ENCODE measurements around the gene AATK.

- TF ChIP-seq, protein P1, sequence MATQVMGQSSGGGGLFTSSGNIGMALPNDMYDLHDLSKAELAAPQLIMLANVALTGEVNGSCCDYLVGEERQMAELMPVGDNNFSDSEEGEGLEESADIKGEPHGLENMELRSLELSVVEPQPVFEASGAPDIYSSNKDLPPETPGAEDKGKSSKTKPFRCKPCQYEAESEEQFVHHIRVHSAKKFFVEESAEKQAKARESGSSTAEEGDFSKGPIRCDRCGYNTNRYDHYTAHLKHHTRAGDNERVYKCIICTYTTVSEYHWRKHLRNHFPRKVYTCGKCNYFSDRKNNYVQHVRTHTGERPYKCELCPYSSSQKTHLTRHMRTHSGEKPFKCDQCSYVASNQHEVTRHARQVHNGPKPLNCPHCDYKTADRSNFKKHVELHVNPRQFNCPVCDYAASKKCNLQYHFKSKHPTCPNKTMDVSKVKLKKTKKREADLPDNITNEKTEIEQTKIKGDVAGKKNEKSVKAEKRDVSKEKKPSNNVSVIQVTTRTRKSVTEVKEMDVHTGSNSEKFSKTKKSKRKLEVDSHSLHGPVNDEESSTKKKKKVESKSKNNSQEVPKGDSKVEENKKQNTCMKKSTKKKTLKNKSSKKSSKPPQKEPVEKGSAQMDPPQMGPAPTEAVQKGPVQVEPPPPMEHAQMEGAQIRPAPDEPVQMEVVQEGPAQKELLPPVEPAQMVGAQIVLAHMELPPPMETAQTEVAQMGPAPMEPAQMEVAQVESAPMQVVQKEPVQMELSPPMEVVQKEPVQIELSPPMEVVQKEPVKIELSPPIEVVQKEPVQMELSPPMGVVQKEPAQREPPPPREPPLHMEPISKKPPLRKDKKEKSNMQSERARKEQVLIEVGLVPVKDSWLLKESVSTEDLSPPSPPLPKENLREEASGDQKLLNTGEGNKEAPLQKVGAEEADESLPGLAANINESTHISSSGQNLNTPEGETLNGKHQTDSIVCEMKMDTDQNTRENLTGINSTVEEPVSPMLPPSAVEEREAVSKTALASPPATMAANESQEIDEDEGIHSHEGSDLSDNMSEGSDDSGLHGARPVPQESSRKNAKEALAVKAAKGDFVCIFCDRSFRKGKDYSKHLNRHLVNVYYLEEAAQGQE (IDR thresholded peaks at IDR 0.05; ENCODE audit: insufficient replicate concordance, low read depth) = no peak
- TF ChIP-seq, protein P2, sequence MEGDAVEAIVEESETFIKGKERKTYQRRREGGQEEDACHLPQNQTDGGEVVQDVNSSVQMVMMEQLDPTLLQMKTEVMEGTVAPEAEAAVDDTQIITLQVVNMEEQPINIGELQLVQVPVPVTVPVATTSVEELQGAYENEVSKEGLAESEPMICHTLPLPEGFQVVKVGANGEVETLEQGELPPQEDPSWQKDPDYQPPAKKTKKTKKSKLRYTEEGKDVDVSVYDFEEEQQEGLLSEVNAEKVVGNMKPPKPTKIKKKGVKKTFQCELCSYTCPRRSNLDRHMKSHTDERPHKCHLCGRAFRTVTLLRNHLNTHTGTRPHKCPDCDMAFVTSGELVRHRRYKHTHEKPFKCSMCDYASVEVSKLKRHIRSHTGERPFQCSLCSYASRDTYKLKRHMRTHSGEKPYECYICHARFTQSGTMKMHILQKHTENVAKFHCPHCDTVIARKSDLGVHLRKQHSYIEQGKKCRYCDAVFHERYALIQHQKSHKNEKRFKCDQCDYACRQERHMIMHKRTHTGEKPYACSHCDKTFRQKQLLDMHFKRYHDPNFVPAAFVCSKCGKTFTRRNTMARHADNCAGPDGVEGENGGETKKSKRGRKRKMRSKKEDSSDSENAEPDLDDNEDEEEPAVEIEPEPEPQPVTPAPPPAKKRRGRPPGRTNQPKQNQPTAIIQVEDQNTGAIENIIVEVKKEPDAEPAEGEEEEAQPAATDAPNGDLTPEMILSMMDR (IDR thresholded peaks at IDR 0.05; ENCODE audit: insufficient read depth, low read length) = no peak
- TF ChIP-seq POLR2AphosphoS5 (IDR thresholded peaks at IDR 0.05; ENCODE audit: low read depth) (no peak), GABPA (IDR thresholded peaks at IDR 0.05; ENCODE audit: low read depth) (no peak)
Measured at GRCh38 chr17:81210868-81211267, 44.8 kb upstream of the AATK start.
